ENCODE results near the gene SDK2. TPM values are rescaled to one million over a fixed set of nuclear protein-coding genes. Genes with fewer than 3 reads are reported as not detected.

SDK2 gene
- total RNA-seq, 1 donor from 2014 or later: 12.3 TPM

- TF ChIP-seq CTCF (IDR thresholded peaks at IDR 0.05; ENCODE audit: partially characterized antibody, unreplicated experiment): no peak
- H3K27ac Mint-ChIP-seq (ENCODE audit: unreplicated experiment): no peak overlapping the region
- peaks cover 7% of the 10 kb centered on the region for H3K27me3 Mint-ChIP-seq (ENCODE audit: unreplicated experiment)
- H3K36me3 Mint-ChIP-seq (ENCODE audit: unreplicated experiment): peaks cover 11% of the 10 kb centered on the region
- no peak for DNase-seq
- H3K9me3 Mint-ChIP-seq (ENCODE audit: unreplicated experiment): peaks cover 4% of the 10 kb centered on the region
- H3K4me3 Mint-ChIP-seq (ENCODE audit: unreplicated experiment): no peak overlapping the region
- H3K4me1 Mint-ChIP-seq (ENCODE audit: low read depth, unreplicated experiment): no peaks in the 10 kb centered on the region
These were observed 37.7 kb upstream of the SDK2 start for GRCh38 chr17:73681946-73682345.

GRCh38 chr17:73679476-73679875 lies 35.2 kb upstream of the SDK2 start:
- TF ChIP-seq CTCF (IDR thresholded peaks at IDR 0.05; ENCODE audit: partially characterized antibody, unreplicated experiment): no peak
- no peaks in the 10 kb centered on the region for H3K4me1 Mint-ChIP-seq (ENCODE audit: low read depth, unreplicated experiment)
- H3K9me3 Mint-ChIP-seq (ENCODE audit: unreplicated experiment): peaks cover 4% of the 10 kb centered on the region
- H3K27me3 Mint-ChIP-seq (ENCODE audit: unreplicated experiment): peaks cover 4% of the 10 kb centered on the region
- H3K27ac Mint-ChIP-seq (ENCODE audit: unreplicated experiment): no peak overlapping the region
- H3K4me3 Mint-ChIP-seq (ENCODE audit: unreplicated experiment): no peak overlapping the region
- no peak for DNase-seq
- H3K36me3 Mint-ChIP-seq (ENCODE audit: unreplicated experiment): peaks cover 6% of the 10 kb centered on the region

- no peak for TF ChIP-seq CTCF (IDR thresholded peaks at IDR 0.05; ENCODE audit: partially characterized antibody, unreplicated experiment)
- no peak for DNase-seq
- Mint-ChIP-seq H3K36me3 (ENCODE audit: unreplicated experiment) (peaks cover 6% of the 10 kb centered on the region), H3K4me1 (ENCODE audit: low read depth, unreplicated experiment) (no peaks in the 10 kb centered on the region), H3K27ac (ENCODE audit: unreplicated experiment) (no peak overlapping the region), H3K4me3 (ENCODE audit: unreplicated experiment) (no peak overlapping the region), H3K27me3 (ENCODE audit: unreplicated experiment) (peaks cover 4% of the 10 kb centered on the region), H3K9me3 (ENCODE audit: unreplicated experiment) (peaks cover 3% of the 10 kb centered on the region)
These were observed 34.8 kb upstream of the SDK2 start for GRCh38 chr17:73678999-73679398.

GRCh38 chr17:73669771-73670170 lies 25.5 kb upstream of the SDK2 start:
- H3K9me3 Mint-ChIP-seq (ENCODE audit: unreplicated experiment): no peaks in the 10 kb centered on the region
- no peak for TF ChIP-seq CTCF (IDR thresholded peaks at IDR 0.05; ENCODE audit: partially characterized antibody, unreplicated experiment)
- H3K4me1 Mint-ChIP-seq (ENCODE audit: low read depth, unreplicated experiment): no peaks in the 10 kb centered on the region
- no peak for DNase-seq
- no peaks in the 10 kb centered on the region for H3K27me3 Mint-ChIP-seq (ENCODE audit: unreplicated experiment)
- H3K4me3 Mint-ChIP-seq (ENCODE audit: unreplicated experiment): no peak overlapping the region
- H3K27ac Mint-ChIP-seq (ENCODE audit: unreplicated experiment): no peak overlapping the region
- no peaks in the 10 kb centered on the region for H3K36me3 Mint-ChIP-seq (ENCODE audit: unreplicated experiment)

- Mint-ChIP-seq H3K9me3 (ENCODE audit: unreplicated experiment) (no peaks in the 10 kb centered on the region), H3K27ac (ENCODE audit: unreplicated experiment) (no peak overlapping the region), H3K36me3 (ENCODE audit: unreplicated experiment) (no peaks in the 10 kb centered on the region), H3K4me1 (ENCODE audit: low read depth, unreplicated experiment) (peaks cover 2% of the 10 kb centered on the region), H3K27me3 (ENCODE audit: unreplicated experiment) (no peaks in the 10 kb centered on the region), H3K4me3 (ENCODE audit: unreplicated experiment) (no peak overlapping the region)
- DNase-seq: no peak
- TF ChIP-seq CTCF (IDR thresholded peaks at IDR 0.05; ENCODE audit: partially characterized antibody, unreplicated experiment): no peak
These were observed 23.1 kb upstream of the SDK2 start for GRCh38 chr17:73667181-73667959.

Data from glutamatergic neuron (in vitro differentiated cells).